Left lung (tissue), 10 donors: Measurements from ENCODE around the gene MLNR. TPM values are rescaled to one million over a fixed set of nuclear protein-coding genes. Genes with fewer than 3 reads are reported as not detected.

Experiments used
- ATAC-seq: fragments of 200-7000 bp; cut with Tn5 transposase; one replicate; pipeline ENCODE4 v1.9.1; 2020; ENCODE audit warnings: moderate library complexity
- DNase-seq, 4 donors: peaks; one replicate each; pipeline ENCODE4 v3.0.0-alpha.2; 2013 to 2020
- H3K27ac ChIP-seq, 2 donors: fragments of 200-600 bp; sonication (generic) in 1 of 2; one replicate each; pipeline versions ENCODE4 v1.5.0 to v1.8.0; 2020 to 2021
- H3K27me3 ChIP-seq, 2 donors: fragments of 200-600 bp; sonication (generic) in 1 of 2; one replicate each; pipeline versions ENCODE4 v1.5.0 to v1.8.0; 2020 to 2021
- H3K36me3 ChIP-seq, 2 donors: fragments of 200-600 bp; sonication (generic) in 1 of 2; one replicate each; pipeline versions ENCODE4 v1.5.0 to v1.8.0; 2020 to 2021
- H3K4me1 ChIP-seq, 2 donors: fragments of 200-600 bp; one replicate each; pipeline ENCODE4 v1.8.0; 2021
- H3K4me3 ChIP-seq, 2 donors: fragments of 200-600 bp; sonication (generic) in 1 of 2; one replicate each; pipeline versions ENCODE4 v1.5.0 to v1.8.0; 2020 to 2021; ENCODE audit warnings: mild to moderate bottlenecking in 1 of 2
- H3K9me3 ChIP-seq, 2 donors: fragments of 200-600 bp; sonication (generic) in 1 of 2; one replicate each; pipeline versions ENCODE4 v1.5.0 to v1.8.0; 2020 to 2021
- CTCF ChIP-seq, 2 donors: fragments of 200-600 bp; sonication (generic) in 1 of 2; IDR thresholded peaks; one replicate each; pipeline versions ENCODE4 v1.5.0 to v1.8.0; 2021; ENCODE audit warnings: antibody characterized with exemption in 2 of 2
- intact Hi-C, 2 donors: fragments of 100-400 bp; cut with DNase I; formaldehyde crosslinking; loops; one replicate each; pipeline versions ENCODE4 v1.11.2 to v1.14.2; 2022
- polyA plus RNA-seq, 6 donors: library from polyadenylated mRNA; unstranded; fragments of 120-200 nt; gene quantifications; one replicate each; pipeline ENCODE4 v1.2.1, GENCODE V29; 2013; ENCODE audit not compliant: insufficient read length in 6 of 6
- total RNA-seq, 2 donors: library from RNA; stranded (reverse); fragmentation: NEBNext Ultra II Directional; extraction: Animal tissue kit (Norgen Biotek cat#: 25700); gene quantifications; one replicate each; pipeline ENCODE4 v1.2.1, GENCODE V29; 2021
- donor health status: DM: no; HTN: yes; CAD: no.
- donor health status: DM: no; HTN: no; CAD: no.

MLNR gene
- total and polyA plus RNA-seq, 8 donors: 0.13 to 0.31 (median 0.17) TPM; not detected in 3

- TF ChIP-seq CTCF (IDR thresholded peaks at IDR 0.05): no peak
- no peaks in the 10 kb centered on the region for H3K36me3 ChIP-seq
- intact Hi-C loops: no loop called here
- peak; percentile 96 for ATAC-seq
- no peaks in the 10 kb centered on the region for H3K27me3 ChIP-seq
- peak; percentile 96 to 99 (median 98) for DNase-seq
- peak within 1 kb of the TSS; percentile 93 to 97 for H3K27ac ChIP-seq
- H3K4me1 ChIP-seq: peaks cover 5 to 49% of the 10 kb centered on the region in 2 donors
- H3K9me3 ChIP-seq: no peaks in the 10 kb centered on the region
- H3K4me3 ChIP-seq: peak within 1 kb of the TSS; percentile 79 to 81
These were observed 27.8 kb downstream of the MLNR start, which contains the start of gene CDADC1 for GRCh38 chr13:49247643-49248621. CDADC1 (plus strand) TSS chr13:49247925; CDS start chr13:49248038, 113 bp downstream.

GRCh38 chr13:49248622-49249002 lies 28.5 kb downstream of the MLNR start:
- ATAC-seq (peak; percentile 29), DNase-seq (no peak)
- intact Hi-C loops: no loop called here
- no peaks in the 10 kb centered on the region for H3K36me3 ChIP-seq
- H3K27ac ChIP-seq: peak overlapping the region; percentile 93 to 97
- peaks cover 5 to 55% of the 10 kb centered on the region in 2 donors for H3K4me1 ChIP-seq
- peak overlapping the region; percentile 79 to 81 for H3K4me3 ChIP-seq
- no peaks in the 10 kb centered on the region for H3K27me3 ChIP-seq
- TF ChIP-seq CTCF (IDR thresholded peaks at IDR 0.05): no peak
- no peaks in the 10 kb centered on the region for H3K9me3 ChIP-seq

- H3K4me1 ChIP-seq: peaks cover 5 to 59% of the 10 kb centered on the region in 2 donors
- H3K9me3 ChIP-seq: no peaks in the 10 kb centered on the region
- H3K27me3 ChIP-seq: no peaks in the 10 kb centered on the region
- no peak overlapping the region for H3K4me3 ChIP-seq
- no peak for DNase-seq
- peaks cover 0 to 18% of the 10 kb centered on the region in 2 donors for H3K36me3 ChIP-seq
- H3K27ac ChIP-seq: no peak overlapping the region
- ATAC-seq: no peak
- intact Hi-C loops: no loop called here
- TF ChIP-seq CTCF (IDR thresholded peaks at IDR 0.05): no peak
These were observed 31.2 kb downstream of the MLNR start for GRCh38 chr13:49251326-49251725.

GRCh38 chr13:49253310-49253709 lies 33.2 kb downstream of the MLNR start:
- Histone ChIP-seq H3K27ac (no peak overlapping the region), H3K36me3 (peaks cover 0 to 26% of the 10 kb centered on the region in 2 donors), H3K4me1 (peaks cover 5 to 61% of the 10 kb centered on the region in 2 donors), H3K4me3 (no peak overlapping the region), H3K27me3 (no peaks in the 10 kb centered on the region), H3K9me3 (no peaks in the 10 kb centered on the region)
- intact Hi-C loops: no loop called here
- no peak for DNase-seq
- ATAC-seq: no peak
- no peak for TF ChIP-seq CTCF (IDR thresholded peaks at IDR 0.05)

- TF ChIP-seq CTCF (IDR thresholded peaks at IDR 0.05): no peak
- no peak for DNase-seq
- Histone ChIP-seq H3K4me1 (peaks cover 2 to 56% of the 10 kb centered on the region in 2 donors), H3K36me3 (peaks cover 0 to 26% of the 10 kb centered on the region in 2 donors), H3K4me3 (no peak overlapping the region), H3K27me3 (no peaks in the 10 kb centered on the region), H3K9me3 (no peaks in the 10 kb centered on the region), H3K27ac (no peak overlapping the region)
- intact Hi-C loops: no loop called here
- ATAC-seq: no peak
These were observed 33.9 kb downstream of the MLNR start for GRCh38 chr13:49254007-49254406.
